ENCODE data around the gene FCHSD1.

Gene FCHSD1

GRCh38 chr5:141646026-141646425 is 5.2 kb downstream of the FCHSD1 start:
- Histone ChIP-seq H3K36me3 (replicated peaks) (peaks cover 56% of the 10 kb centered on the region), H3K27me3 (replicated peaks) (no peaks in the 10 kb centered on the region), H3K27ac (no peak overlapping the region), H3K4me3 (ENCODE audit: low read depth, low read length) (no peak overlapping the region)
- TF ChIP-seq CTCF (IDR thresholded peaks at IDR 0.05; ENCODE audit: low read depth, low read length, missing control alignments) = no peak
- in situ Hi-C loops (cut with HindIII; ENCODE audit: low pct_ligation_motif_present, low sequenced_read_pairs) = no loop called here
- no peak for DNase-seq

- Histone ChIP-seq H3K27me3 (replicated peaks) (no peaks in the 10 kb centered on the region), H3K4me3 (ENCODE audit: low read depth, low read length) (no peak overlapping the region), H3K36me3 (replicated peaks) (peaks cover 31% of the 10 kb centered on the region), H3K27ac (no peak overlapping the region)
- DNase-seq = peak; percentile 68
- in situ Hi-C loops (cut with HindIII; ENCODE audit: low pct_ligation_motif_present, low sequenced_read_pairs) = no loop called here
- peak; percentile 65 for TF ChIP-seq CTCF (IDR thresholded peaks at IDR 0.05; ENCODE audit: low read depth, low read length, missing control alignments)
These were observed 9.5 kb downstream of the FCHSD1 start for GRCh38 chr5:141641634-141642267.

DNA sequence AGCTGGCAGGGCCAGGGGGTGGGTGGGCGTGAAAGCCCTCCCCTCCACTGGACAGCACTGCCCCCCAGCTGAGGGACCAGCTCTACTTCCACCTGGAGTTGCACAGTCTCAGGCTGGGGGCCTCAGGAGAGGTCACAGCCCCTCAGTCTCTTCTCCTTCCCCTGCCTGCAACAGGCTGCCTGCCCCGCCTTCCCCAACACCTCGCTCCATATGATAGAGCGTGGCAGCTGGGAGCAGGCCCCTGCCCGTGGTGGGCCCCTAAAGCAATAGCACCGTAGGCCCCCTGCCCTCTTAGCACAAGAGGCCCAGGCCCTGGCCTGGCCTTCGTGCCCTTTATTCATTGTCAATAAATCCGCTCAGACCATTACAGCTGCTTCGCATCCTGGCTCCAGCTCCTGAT is 10.5 kb downstream of the FCHSD1 start:
- no peak for TF ChIP-seq CTCF (IDR thresholded peaks at IDR 0.05; ENCODE audit: low read depth, low read length, missing control alignments)
- Histone ChIP-seq H3K36me3 (replicated peaks) (peaks cover 22% of the 10 kb centered on the region), H3K27ac (no peak overlapping the region), H3K4me3 (ENCODE audit: low read depth, low read length) (no peak overlapping the region), H3K27me3 (replicated peaks) (no peaks in the 10 kb centered on the region)
- DNase-seq = no peak
- in situ Hi-C loops (cut with HindIII; ENCODE audit: low pct_ligation_motif_present, low sequenced_read_pairs) = no loop called here

DNA sequence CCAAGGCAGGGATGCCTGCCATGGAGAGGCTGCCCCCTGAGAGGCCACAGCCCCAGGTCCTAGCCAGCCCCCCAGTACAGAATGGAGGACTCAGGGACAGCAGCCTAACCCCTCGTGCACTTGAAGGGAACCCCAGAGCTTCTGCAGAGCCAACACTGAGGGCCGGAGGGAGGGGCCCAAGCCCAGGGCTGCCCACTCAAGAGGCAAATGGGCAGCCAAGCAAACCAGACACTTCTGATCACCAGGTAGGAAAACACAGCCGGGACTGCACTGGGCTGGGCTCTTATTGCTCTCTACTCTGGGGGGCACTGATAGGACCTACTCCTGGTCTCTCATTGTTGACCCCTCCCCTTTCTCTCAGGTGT is 11.2 kb downstream of the FCHSD1 start:
- H3K27me3 ChIP-seq (replicated peaks) = no peaks in the 10 kb centered on the region
- in situ Hi-C loops (cut with HindIII; ENCODE audit: low pct_ligation_motif_present, low sequenced_read_pairs) = no loop called here
- no peak for TF ChIP-seq CTCF (IDR thresholded peaks at IDR 0.05; ENCODE audit: low read depth, low read length, missing control alignments)
- H3K36me3 ChIP-seq (replicated peaks) = peaks cover 17% of the 10 kb centered on the region
- H3K4me3 ChIP-seq (ENCODE audit: low read depth, low read length) = no peak overlapping the region
- H3K27ac ChIP-seq = no peak overlapping the region
- DNase-seq = no peak

GRCh38 chr5:141639357-141640050 is 11.7 kb downstream of the FCHSD1 start:
- no peak overlapping the region for H3K4me3 ChIP-seq (ENCODE audit: low read depth, low read length)
- no peak overlapping the region for H3K27ac ChIP-seq
- H3K27me3 ChIP-seq (replicated peaks) = no peaks in the 10 kb centered on the region
- TF ChIP-seq CTCF (IDR thresholded peaks at IDR 0.05; ENCODE audit: low read depth, low read length, missing control alignments) = no peak
- peaks cover 13% of the 10 kb centered on the region for H3K36me3 ChIP-seq (replicated peaks)
- no peak for DNase-seq
- in situ Hi-C loops (cut with HindIII; ENCODE audit: low pct_ligation_motif_present, low sequenced_read_pairs) = no loop called here
